Aorta (tissue), 5 donors: Measurements from ENCODE around the gene CTNNA2. TPM values are rescaled to one million over a fixed set of nuclear protein-coding genes. Genes with fewer than 3 reads are reported as not detected.

ENCODE experiments used
- ATAC-seq: fragments of 200-7000 bp; cut with Tn5 transposase; one replicate; pipeline ENCODE4 v1.9.1; 2022; ENCODE audit warnings: moderate library complexity; ENCODE audit not compliant: low FRiP score
- DNase-seq, 2 donors: peaks; one replicate each; pipeline ENCODE4 v3.0.0-alpha.2; 2020
- H3K27ac ChIP-seq, 2 donors: one replicate each; pipeline ENCODE4 v1.5.1; 2013; ENCODE audit warnings: low read length in 2 of 2, mild to moderate bottlenecking in 2 of 2, moderate library complexity in 2 of 2, control low read depth in 1 of 2, inconsistent platforms in 1 of 2, low read depth in 1 of 2
- H3K27me3 ChIP-seq, 2 donors: one replicate each; pipeline ENCODE4 v1.6.1; 2013; ENCODE audit warnings: control low read depth in 1 of 2, low read length in 1 of 2, mild to moderate bottlenecking in 1 of 2, moderate library complexity in 1 of 2; ENCODE audit not compliant: insufficient read depth in 2 of 2, control insufficient read depth in 1 of 2
- H3K36me3 ChIP-seq, 2 donors: one replicate each; pipeline ENCODE4 v1.6.1; 2013; ENCODE audit warnings: control low read depth in 1 of 2, low read length in 1 of 2, mild to moderate bottlenecking in 1 of 2; ENCODE audit not compliant: insufficient read depth in 2 of 2, control insufficient read depth in 1 of 2
- H3K4me1 ChIP-seq, 2 donors: one replicate each; pipeline ENCODE4 v1.6.1; 2013; ENCODE audit warnings: low read length in 2 of 2, control low read depth in 1 of 2, mild to moderate bottlenecking in 1 of 2, moderate library complexity in 1 of 2; ENCODE audit not compliant: insufficient read depth in 2 of 2, control insufficient read depth in 1 of 2
- H3K4me3 ChIP-seq, 2 donors: one replicate each; pipeline ENCODE4 v1.5.1; 2013; ENCODE audit warnings: low read length in 2 of 2, control low read depth in 1 of 2, mild to moderate bottlenecking in 1 of 2
- H3K9me3 ChIP-seq: one replicate; pipeline ENCODE4 v1.6.1; 2013; ENCODE audit warnings: mild to moderate bottlenecking, low read length; ENCODE audit not compliant: control insufficient read depth
- whole genome bisulfite sequencing, 2 donors: extraction: QIAGEN DNeasy Blood & Tissue Kit; methylation state at CpG; one replicate each; pipeline ENCODE4 v1.1.7; 2013; 5-methylcytosine and 5-hydroxymethylcytosine counted together
- intact Hi-C, 2 donors: fragments of 100-400 bp; cut with DNase I; formaldehyde crosslinking; loops; one replicate each; pipeline versions ENCODE4 v1.14.2 to v1.15.0; 2022
- polyA plus RNA-seq, 2 donors: library from polyadenylated mRNA; stranded (reverse); fragments of 200-250 nt; gene quantifications; one replicate each; pipeline ENCODE4 v1.2.3, GENCODE V29; 2013
- total RNA-seq, 2 donors: library from RNA; stranded (reverse); fragmentation: NEBNext Ultra II Directional; extraction: Animal tissue kit (Norgen Biotek cat#: 25700); gene quantifications; one replicate each; pipeline ENCODE4 v1.2.1, GENCODE V29; 2021
- donor health status: healthy with polysubstance abuse.
- donor health status: Bipolar disorder and iron deficiency.
- donor health status: DM: no; HTN: no; CAD: no.
- donor health status: DM: no; HTN: no; CAD: no.
- donor health status: DM: yes; HTN: yes; CAD: no.

CTNNA2 gene
- total and polyA plus RNA-seq, 4 donors = 0.05 to 0.12 TPM; not detected in 2

- no peak for DNase-seq
Observed at GRCh38 chr2:79960519-79960918, 447.7 kb downstream of the CTNNA2 start.

GRCh38 chr2:79964966-79965365 is 452.1 kb downstream of the CTNNA2 start:
- 16 to 21% methylated on average over 5 of the region's 5 CpGs for WGBS, 2 donors
- no peak overlapping the region for H3K27ac ChIP-seq
- peaks cover 2% of the 10 kb centered on the region for H3K9me3 ChIP-seq
- no peaks in the 10 kb centered on the region for H3K27me3 ChIP-seq
- H3K4me3 ChIP-seq = no peak overlapping the region
- no peak for ATAC-seq
- no peaks in the 10 kb centered on the region for H3K4me1 ChIP-seq
- no peak for DNase-seq
- H3K36me3 ChIP-seq = no peaks in the 10 kb centered on the region
- intact Hi-C loops = no loop called here

More at GRCh38 chr2:79960519-79960918, 447.7 kb downstream of the CTNNA2 start:
- H3K4me1 ChIP-seq = no peaks in the 10 kb centered on the region
- peaks cover 2% of the 10 kb centered on the region for H3K9me3 ChIP-seq
- WGBS, 2 donors = 63 to 67% methylated on average over 4 of the region's 4 CpGs
- intact Hi-C loops = no loop called here
- ATAC-seq = no peak
- H3K4me3 ChIP-seq = no peak overlapping the region
- H3K27me3 ChIP-seq = no peaks in the 10 kb centered on the region
- no peak overlapping the region for H3K27ac ChIP-seq
- no peaks in the 10 kb centered on the region for H3K36me3 ChIP-seq

- Histone ChIP-seq H3K4me1 (no peaks in the 10 kb centered on the region), H3K36me3 (no peaks in the 10 kb centered on the region), H3K27ac (no peak overlapping the region), H3K27me3 (no peaks in the 10 kb centered on the region), H3K4me3 (no peak overlapping the region), H3K9me3 (no peaks in the 10 kb centered on the region)
- ATAC-seq (no peak), DNase-seq (no peak)
- intact Hi-C loops = no loop called here
- 88 to 89% methylated on average over 5 of the region's 5 CpGs for WGBS, 2 donors
Observed at GRCh38 chr2:79966369-79966768, 453.5 kb downstream of the CTNNA2 start.

DNA sequence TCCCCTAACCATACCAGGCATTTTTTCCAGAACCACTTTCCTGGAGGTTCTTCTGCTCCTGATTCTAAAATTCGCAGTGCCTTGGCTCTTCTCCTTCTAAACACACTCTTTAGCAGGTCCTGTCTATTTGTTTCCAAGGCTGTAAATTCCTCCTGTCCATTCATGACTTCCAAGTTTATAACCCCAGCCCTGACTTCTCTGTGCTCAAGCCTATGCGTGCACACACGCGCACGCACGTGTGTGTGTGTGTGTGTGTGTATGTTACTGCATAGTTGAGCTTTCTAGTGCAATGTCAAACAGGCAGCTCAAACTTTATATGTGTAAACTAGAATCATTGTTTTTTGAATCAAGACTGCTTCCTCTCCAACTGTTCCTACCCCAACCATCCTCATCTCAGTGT is 454.0 kb downstream of the CTNNA2 start:
- Histone ChIP-seq H3K27ac (no peak overlapping the region), H3K36me3 (no peaks in the 10 kb centered on the region), H3K9me3 (no peaks in the 10 kb centered on the region), H3K4me3 (no peak overlapping the region), H3K27me3 (no peaks in the 10 kb centered on the region), H3K4me1 (no peaks in the 10 kb centered on the region)
- WGBS, 2 donors = 72 to 78% methylated on average over 6 of the region's 6 CpGs
- ATAC-seq = no peak
- no peak for DNase-seq
- intact Hi-C loops = no loop called here

DNA sequence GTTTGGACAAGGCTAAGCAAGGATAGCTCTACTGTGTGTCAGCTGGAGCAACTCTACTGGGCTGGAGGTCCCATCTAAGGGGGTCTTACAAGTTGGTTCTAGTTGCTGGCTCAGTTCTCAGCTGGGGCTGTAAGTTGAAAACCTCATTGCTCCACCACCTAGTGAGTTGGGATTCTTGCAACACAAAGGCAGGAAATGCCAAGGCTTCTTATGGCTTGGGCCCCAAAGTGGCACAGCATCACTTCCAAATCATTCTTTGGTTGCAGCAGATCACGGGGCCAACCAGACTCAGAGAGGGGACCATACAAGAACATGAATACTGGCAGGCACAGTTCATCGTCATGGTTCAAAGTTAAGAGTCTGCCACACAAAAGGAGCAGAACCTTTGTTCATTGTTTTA is 459.0 kb downstream of the CTNNA2 start:
- DNase-seq = no peak
- Histone ChIP-seq H3K27ac (no peak overlapping the region), H3K4me1 (no peaks in the 10 kb centered on the region), H3K4me3 (no peak overlapping the region), H3K27me3 (no peaks in the 10 kb centered on the region), H3K36me3 (no peaks in the 10 kb centered on the region), H3K9me3 (no peaks in the 10 kb centered on the region)
- 63 to 66% methylated on average over 2 of the region's 2 CpGs for WGBS, 2 donors
- intact Hi-C loops = no loop called here
- ATAC-seq = no peak

DNA sequence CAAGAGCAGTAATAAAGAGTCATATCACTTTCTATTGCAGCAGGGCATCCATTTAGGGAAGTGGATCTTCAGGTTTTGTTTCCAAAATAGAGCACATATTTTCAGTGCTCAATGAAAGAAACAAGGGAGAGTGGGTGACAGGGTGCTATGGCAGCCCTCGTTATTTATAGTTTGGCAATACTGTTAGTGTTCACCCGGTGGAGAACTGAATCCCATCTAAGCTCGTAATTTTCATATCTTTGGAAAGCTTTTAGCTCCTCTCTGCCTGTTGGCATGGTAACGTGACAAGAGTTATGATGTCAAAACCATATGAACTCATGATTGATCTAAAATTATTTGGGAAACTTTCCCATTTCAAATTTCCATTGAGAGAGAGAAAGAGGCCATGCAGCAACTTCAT is 459.8 kb downstream of the CTNNA2 start:
- 40 to 51% methylated on average over 4 of the region's 4 CpGs for WGBS, 2 donors
- no peak for ATAC-seq
- no peak for DNase-seq

DNA sequence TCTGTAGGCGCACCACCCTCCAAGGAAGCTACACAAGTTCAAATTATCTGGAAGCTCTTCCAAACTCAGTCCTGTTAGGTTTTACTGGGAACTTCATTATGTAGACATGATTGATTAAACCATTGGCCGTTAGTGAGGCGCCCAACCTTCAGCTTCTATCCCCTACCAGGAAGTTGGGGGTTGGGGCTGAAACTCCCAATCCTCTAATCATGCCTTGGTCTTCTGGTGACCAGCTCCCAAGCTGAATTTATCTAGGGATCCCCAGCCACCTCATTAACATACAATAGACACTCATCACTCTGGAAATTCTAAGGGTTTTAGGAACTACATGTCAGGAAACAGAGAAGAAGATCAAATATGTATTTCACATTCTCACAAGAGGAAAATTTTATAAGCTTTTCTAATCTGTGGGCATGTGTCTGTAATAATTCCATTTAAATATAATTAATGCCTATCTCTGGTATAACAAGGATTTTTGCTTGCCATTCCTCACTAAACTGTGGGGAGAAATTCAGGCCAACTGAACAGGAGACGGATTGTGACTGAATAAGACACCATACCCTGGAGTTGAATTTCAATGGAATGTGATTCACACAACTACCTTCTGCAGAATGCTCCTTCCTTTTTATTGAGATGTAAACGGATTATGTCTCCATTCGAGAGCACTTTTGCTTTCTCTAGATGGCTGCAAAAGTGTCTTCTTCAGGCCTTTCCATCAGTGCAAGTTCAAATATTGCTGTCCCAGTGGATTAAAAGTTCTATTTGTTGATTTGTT is 463.1 kb downstream of the CTNNA2 start:
- Histone ChIP-seq H3K27ac (no peak overlapping the region), H3K4me3 (no peak overlapping the region), H3K4me1 (no peaks in the 10 kb centered on the region), H3K27me3 (no peaks in the 10 kb centered on the region), H3K36me3 (no peaks in the 10 kb centered on the region), H3K9me3 (no peaks in the 10 kb centered on the region)
- no peak for ATAC-seq
- DNase-seq = no peak
- 63 to 72% methylated on average over 6 of the region's 6 CpGs for WGBS, 2 donors
- intact Hi-C loops = no loop called here

More for the DNA sequence above, 459.8 kb downstream of the CTNNA2 start:
- Histone ChIP-seq H3K4me3 (no peak overlapping the region), H3K36me3 (no peaks in the 10 kb centered on the region), H3K27me3 (no peaks in the 10 kb centered on the region), H3K4me1 (no peaks in the 10 kb centered on the region), H3K27ac (no peak overlapping the region), H3K9me3 (no peaks in the 10 kb centered on the region)
- intact Hi-C loops = no loop called here

DNA sequence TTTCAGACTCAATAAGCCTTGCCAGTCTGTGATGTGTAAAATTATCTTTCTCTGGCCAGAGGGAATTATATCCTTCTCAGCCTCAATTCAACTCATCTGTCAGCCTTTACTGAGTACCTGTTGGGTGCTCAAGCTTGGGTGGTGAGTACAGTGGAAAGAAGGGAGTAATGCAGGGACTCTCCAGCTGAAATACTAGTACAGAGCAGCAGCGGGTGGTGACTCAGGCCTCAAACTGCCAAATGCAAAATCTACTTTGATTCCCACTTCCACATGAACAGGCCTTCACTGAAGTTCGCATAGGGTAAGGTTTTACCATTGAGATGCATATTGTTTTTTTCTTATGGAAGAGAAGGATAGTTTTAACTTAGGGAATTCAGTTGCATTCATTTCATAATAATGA is 464.9 kb downstream of the CTNNA2 start:
- ATAC-seq (no peak), DNase-seq (no peak)
- no peaks in the 10 kb centered on the region for H3K9me3 ChIP-seq
- H3K36me3 ChIP-seq = no peaks in the 10 kb centered on the region
- no peaks in the 10 kb centered on the region for H3K27me3 ChIP-seq
- intact Hi-C loops = no loop called here
- no peak overlapping the region for H3K27ac ChIP-seq
- WGBS, 2 donors = 75 to 88% methylated on average over 2 of the region's 2 CpGs
- H3K4me3 ChIP-seq = no peak overlapping the region
- H3K4me1 ChIP-seq = no peaks in the 10 kb centered on the region

- ATAC-seq (no peak), DNase-seq (no peak)
- peaks cover under 1% of the 10 kb centered on the region for H3K9me3 ChIP-seq
- H3K36me3 ChIP-seq = no peaks in the 10 kb centered on the region
- intact Hi-C loops = no loop called here
- H3K4me1 ChIP-seq = no peaks in the 10 kb centered on the region
- no peak overlapping the region for H3K4me3 ChIP-seq
- 53 to 57% methylated on average over 1 of the region's 1 CpG for WGBS, 2 donors
- no peaks in the 10 kb centered on the region for H3K27me3 ChIP-seq
- H3K27ac ChIP-seq = no peak overlapping the region
Observed at GRCh38 chr2:79980116-79980515, 467.3 kb downstream of the CTNNA2 start.
